ENCODE measurements around the gene NEUROG2. TPM values are rescaled to one million over a fixed set of nuclear protein-coding genes. Genes with fewer than 3 reads are reported as not detected.

Gene NEUROG2
- total and polyA plus RNA-seq, 9 of the 15 experiments (the other 6 are each of a cell fraction or from before 2014, with no cell fraction given), result 0.07 TPM; not detected in 7

GRCh38 chr4:112515198-112516065 lies 548 bp downstream of the NEUROG2 start:
- CTCF ChIA-PET (ENCODE audit: low intra/inter-chr PET ratio), result no interaction called here
- no TSS peak for BruUV-seq (replicated peaks)
- H3K9ac ChIP-seq (ENCODE audit: insufficient read depth in 1 of 2, low read depth in 2 of 2, low read length in 2 of 2), result peak overlapping the region in 1 of 2 experiments; percentile 85; a peak in 2 of 4 replicates
- TF ChIP-seq NCOA6 (IDR thresholded peaks at IDR 0.05) (no peak), CBX3 (IDR thresholded peaks at IDR 0.05; ENCODE audit: borderline replicate concordance in 1 of 2, low read length in 2 of 2) (no peak), ETV6 (IDR thresholded peaks at IDR 0.05; ENCODE audit: borderline replicate concordance in 1 of 2, low read depth in 2 of 2, low read length in 1 of 2) (no peak), ETV6 (CRISPR knock-in tag; IDR thresholded peaks at IDR 0.05; ENCODE audit: borderline replicate concordance) (no peak), CREM (IDR thresholded peaks at IDR 0.05; ENCODE audit: low read depth) (peak; percentile 82), NR2C2 (CRISPR knock-in tag; IDR thresholded peaks at IDR 0.05) (no peak), NR2C2 (tag; IDR thresholded peaks at IDR 0.05) (peak; percentile 67), TSC22D4 (tag; IDR thresholded peaks at IDR 0.05) (no peak), BRD9 (IDR thresholded peaks at IDR 0.05; ENCODE audit: low read depth, partially characterized antibody) (no peak), PML (IDR thresholded peaks at IDR 0.05; ENCODE audit: low read length) (no peak), SNAPC5 (CRISPR knock-in tag; IDR thresholded peaks at IDR 0.05) (no peak), POLR3A (IDR thresholded peaks at IDR 0.05; ENCODE audit: borderline replicate concordance, extremely low read depth, insufficient read depth, insufficient read length) (no peak), PCBP2 (IDR thresholded peaks at IDR 0.05; ENCODE audit: low read depth, low read length, poor library complexity, severe bottlenecking) (no peak), MTF1 (CRISPR knock-in tag; IDR thresholded peaks at IDR 0.05; ENCODE audit: borderline replicate concordance) (no peak), YY1 (IDR thresholded peaks at IDR 0.05; ENCODE audit: borderline replicate concordance in 1 of 3, control insufficient read depth in 1 of 3, extremely low read depth in 1 of 3, insufficient read depth in 3 of 3, insufficient read length in 1 of 3, insufficient replicate concordance in 2 of 3, low read depth in 1 of 3, low read length in 2 of 3) (peak in 1 of 3 experiments; percentile 20), FOXA3 (CRISPR knock-in tag; conservative IDR thresholded peaks at IDR 0.05 in 1 of 2, IDR thresholded peaks at IDR 0.05 in 1 of 2) (no peak), POLR2G (IDR thresholded peaks at IDR 0.05; ENCODE audit: low read depth, low read length) (0 out of 2 replicates have a peak, but pooled peaks have one; percentile 29), HES1 (IDR thresholded peaks at IDR 0.05; ENCODE audit: low read depth) (peak; percentile 7; the same call in 1 of the 2 replicates), RBM15 (IDR thresholded peaks at IDR 0.05; ENCODE audit: insufficient read depth, low read length) (no peak), NRF1 (conservative IDR thresholded peaks at IDR 0.05 in 1 of 2, IDR thresholded peaks at IDR 0.05 in 1 of 2) (peak; percentile 32 to 53; a peak in 3 of 4 replicates)

More at GRCh38 chr4:112515198-112516065, 548 bp downstream of the NEUROG2 start:
- POLR2A ChIA-PET, result no interaction called here
- peak; percentile 68 for ATAC-seq
- Histone ChIP-seq H4K20me1 (replicated peaks; ENCODE audit: control insufficient read depth, insufficient read depth, low read length) (no peaks in the 10 kb centered on the region; the same call in 1 of the 2 replicates), H3K4me2 (ENCODE audit: insufficient read depth, low read length) (peak overlapping the region; percentile 77), H3K79me2 (ENCODE audit: control insufficient read depth, insufficient read depth, low read length) (no peaks in the 10 kb centered on the region), H3K27me3 (ENCODE audit: control insufficient read depth in 2 of 2, insufficient read depth in 2 of 2, low read length in 2 of 2) (peaks cover 58 to 68% of the 10 kb centered on the region in 2 experiments), H3K9me3 (replicated peaks; ENCODE audit: control insufficient read depth, insufficient read depth, low read depth, low read length) (no peaks in the 10 kb centered on the region), H2AFZ (ENCODE audit: low read depth, low read length) (peak overlapping the region; percentile 85), H3K4me1 (replicated peaks in 1 of 2; ENCODE audit: control insufficient read depth in 2 of 2, insufficient read depth in 2 of 2, low read length in 2 of 2) (peaks cover 0 to 36% of the 10 kb centered on the region in 2 experiments; a peak in 4 of 5 replicates), H3K27ac (ENCODE audit: extremely low read depth, low read depth, low read length) (no peak overlapping the region), H3K9me1 (ENCODE audit: control insufficient read depth, insufficient read depth, low read length) (no peaks in the 10 kb centered on the region), H3K36me3 (ENCODE audit: control insufficient read depth, insufficient read depth, low read length) (no peaks in the 10 kb centered on the region), H3K4me3 (peak overlapping the region; percentile 41)
- peak; percentile 25 to 41 (median 31) for DNase-seq (ENCODE audit: extremely low read depth in 1 of 4, low spot score in 3 of 4)
- FAIRE-seq, result no peak
- in situ Hi-C loops (cut with MboI) (no loop called here), intact Hi-C loops (cut with micrococcal nuclease) (no loop called here)
- 1% methylated on average over 57 of the region's 96 CpGs for WGBS (ENCODE audit: insufficient coverage, low coverage, missing lambda C conversion rate)

Data from K562 (cell line).